ENCODE data around the gene DENND5B.

DNA sequence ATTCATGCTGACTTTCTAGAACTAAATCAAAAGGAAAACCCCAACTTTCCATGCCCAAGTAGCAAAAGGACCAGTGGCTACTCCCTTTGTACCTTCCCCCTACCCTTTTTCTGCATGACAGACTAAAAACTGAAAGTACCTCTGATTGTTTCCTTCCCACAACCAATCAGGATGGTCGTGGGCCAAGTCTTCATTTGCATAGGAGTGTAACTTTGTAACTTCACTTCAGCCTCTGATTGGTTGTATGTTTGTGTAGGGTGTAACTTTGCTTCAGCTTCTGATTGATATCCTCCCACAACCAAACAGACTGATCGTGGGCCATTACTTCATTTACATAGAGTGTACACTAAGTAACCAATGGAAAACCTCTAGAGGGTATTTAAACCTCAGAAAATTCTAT lies 96.5 kb downstream of the DENND5B start:
- TF ChIP-seq, protein P1, sequence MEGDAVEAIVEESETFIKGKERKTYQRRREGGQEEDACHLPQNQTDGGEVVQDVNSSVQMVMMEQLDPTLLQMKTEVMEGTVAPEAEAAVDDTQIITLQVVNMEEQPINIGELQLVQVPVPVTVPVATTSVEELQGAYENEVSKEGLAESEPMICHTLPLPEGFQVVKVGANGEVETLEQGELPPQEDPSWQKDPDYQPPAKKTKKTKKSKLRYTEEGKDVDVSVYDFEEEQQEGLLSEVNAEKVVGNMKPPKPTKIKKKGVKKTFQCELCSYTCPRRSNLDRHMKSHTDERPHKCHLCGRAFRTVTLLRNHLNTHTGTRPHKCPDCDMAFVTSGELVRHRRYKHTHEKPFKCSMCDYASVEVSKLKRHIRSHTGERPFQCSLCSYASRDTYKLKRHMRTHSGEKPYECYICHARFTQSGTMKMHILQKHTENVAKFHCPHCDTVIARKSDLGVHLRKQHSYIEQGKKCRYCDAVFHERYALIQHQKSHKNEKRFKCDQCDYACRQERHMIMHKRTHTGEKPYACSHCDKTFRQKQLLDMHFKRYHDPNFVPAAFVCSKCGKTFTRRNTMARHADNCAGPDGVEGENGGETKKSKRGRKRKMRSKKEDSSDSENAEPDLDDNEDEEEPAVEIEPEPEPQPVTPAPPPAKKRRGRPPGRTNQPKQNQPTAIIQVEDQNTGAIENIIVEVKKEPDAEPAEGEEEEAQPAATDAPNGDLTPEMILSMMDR (conservative IDR thresholded peaks at IDR 0.05): no peak
- no peak for TF ChIP-seq EZH2 (IDR thresholded peaks at IDR 0.05; ENCODE audit: low read depth)
